Measurements from ENCODE around the gene NUB1.

The NUB1 gene

DNA sequence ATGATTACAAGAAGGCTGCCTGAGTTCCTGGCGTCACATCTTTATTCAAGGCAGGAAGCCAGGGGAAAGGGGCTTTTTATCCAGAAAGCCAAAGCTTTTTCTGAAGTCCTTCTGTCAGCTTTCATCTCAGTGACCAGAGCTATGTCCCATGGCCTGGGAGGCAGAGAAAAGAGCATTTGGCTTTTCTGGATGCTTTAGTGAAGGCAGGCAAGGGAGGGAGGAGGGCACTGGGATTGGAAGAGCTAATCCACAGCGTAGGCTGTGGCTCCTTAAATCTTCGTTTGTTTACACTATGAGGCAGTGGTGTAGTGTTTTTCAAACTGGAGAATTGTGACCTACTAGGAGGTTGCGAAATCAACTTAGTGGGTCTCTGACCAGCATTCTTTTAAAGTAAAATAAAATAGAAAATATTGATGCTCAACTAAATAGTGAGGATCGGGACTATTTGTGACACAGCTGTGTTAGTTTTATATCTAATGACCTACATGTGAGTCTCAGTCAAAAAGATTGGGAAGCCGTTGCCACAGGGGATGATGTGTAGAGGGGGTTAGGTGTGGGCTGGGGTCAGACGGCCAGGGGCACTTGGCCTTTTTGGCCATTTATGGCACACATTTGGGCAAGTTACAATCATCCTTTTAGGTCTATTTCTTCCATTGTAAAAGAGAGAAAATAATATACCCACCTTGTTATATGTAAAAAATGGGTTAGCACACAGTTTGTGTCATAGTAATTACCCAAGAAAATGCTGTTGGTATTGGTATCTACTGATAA, 84.2 kb downstream of the NUB1 start:
- TF ChIP-seq, protein P1, sequence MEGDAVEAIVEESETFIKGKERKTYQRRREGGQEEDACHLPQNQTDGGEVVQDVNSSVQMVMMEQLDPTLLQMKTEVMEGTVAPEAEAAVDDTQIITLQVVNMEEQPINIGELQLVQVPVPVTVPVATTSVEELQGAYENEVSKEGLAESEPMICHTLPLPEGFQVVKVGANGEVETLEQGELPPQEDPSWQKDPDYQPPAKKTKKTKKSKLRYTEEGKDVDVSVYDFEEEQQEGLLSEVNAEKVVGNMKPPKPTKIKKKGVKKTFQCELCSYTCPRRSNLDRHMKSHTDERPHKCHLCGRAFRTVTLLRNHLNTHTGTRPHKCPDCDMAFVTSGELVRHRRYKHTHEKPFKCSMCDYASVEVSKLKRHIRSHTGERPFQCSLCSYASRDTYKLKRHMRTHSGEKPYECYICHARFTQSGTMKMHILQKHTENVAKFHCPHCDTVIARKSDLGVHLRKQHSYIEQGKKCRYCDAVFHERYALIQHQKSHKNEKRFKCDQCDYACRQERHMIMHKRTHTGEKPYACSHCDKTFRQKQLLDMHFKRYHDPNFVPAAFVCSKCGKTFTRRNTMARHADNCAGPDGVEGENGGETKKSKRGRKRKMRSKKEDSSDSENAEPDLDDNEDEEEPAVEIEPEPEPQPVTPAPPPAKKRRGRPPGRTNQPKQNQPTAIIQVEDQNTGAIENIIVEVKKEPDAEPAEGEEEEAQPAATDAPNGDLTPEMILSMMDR (IDR thresholded peaks at IDR 0.05; ENCODE audit: control insufficient read depth, insufficient read depth, low read depth, low read length, missing control alignments), result no peak
- DNase-seq (ENCODE audit: low read depth), result peak; percentile 77
- no peak overlapping the region for H3K4me3 ChIP-seq (ENCODE audit: control insufficient read depth, low read depth, low read length)

DNA sequence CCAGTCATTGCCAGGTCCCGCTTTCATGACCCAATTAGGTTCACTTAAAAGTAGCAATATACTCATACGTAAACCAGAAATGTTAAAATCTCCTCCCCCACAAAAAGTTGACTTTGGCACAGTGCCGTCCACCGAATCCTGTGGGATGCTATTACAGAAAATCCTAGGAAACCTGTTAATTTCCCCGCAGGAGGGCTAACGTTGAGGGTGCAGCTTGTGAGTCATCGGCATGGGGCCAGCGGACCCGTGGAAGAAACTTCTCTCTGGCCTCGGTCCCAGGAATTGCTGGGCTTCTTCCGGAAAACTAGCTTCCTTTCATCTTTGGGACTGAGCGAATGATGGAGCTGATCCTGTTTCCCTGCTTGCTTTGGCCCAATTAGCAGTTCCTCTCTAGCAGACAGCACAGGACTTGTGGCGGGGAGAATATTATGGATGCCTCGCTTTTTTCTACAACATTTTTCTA, 84.9 kb downstream of the NUB1 start:
- peak; percentile 81 for DNase-seq (ENCODE audit: low read depth)
- TF ChIP-seq, protein P1 (IDR thresholded peaks at IDR 0.05; ENCODE audit: control insufficient read depth, insufficient read depth, low read depth, low read length, missing control alignments), result no peak
- H3K4me3 ChIP-seq (ENCODE audit: control insufficient read depth, low read depth, low read length), result no peak overlapping the region

DNA sequence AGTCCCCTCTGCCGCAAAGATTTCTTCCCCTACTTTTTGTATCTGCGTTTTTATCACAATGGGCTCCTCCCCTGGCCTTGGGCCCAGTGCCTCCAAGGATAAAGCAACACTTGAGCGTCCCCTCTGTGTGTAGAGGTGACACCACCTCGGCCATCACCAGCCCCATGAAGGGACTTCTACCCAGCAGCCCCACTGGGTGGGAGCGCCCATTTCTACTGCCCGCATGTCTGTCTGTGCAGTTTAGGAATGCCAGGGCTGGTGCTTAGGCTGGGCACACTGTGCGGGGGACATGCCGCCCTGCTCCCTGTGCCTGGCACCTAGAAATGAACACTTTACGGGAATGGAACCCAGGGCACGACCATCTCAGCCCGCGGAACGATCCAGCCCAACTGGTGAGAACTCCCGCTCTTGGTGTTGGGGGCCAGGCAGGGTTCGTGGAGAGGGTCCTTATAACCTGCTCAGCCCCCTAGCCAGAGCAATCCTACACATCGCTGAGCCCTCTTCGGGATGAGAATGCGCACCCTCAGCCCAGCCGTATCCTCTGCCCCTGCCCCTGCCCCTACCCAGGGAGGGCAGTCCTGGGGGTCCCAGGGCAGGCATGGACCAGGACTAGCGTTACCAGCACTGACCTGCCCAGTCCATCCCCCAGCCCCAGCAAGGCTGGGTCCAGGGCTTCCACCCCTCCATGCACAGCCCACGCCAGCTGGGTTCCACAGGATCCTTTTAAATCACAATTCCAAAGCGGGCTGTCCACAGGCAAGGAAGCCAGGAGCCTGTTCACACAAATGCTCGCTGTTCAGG, 85.5 kb downstream of the NUB1 start:
- DNase-seq (ENCODE audit: low read depth), result no peak
- TF ChIP-seq, protein P1 (IDR thresholded peaks at IDR 0.05; ENCODE audit: control insufficient read depth, insufficient read depth, low read depth, low read length, missing control alignments), result no peak
- no peak overlapping the region for H3K4me3 ChIP-seq (ENCODE audit: control insufficient read depth, low read depth, low read length)

DNA sequence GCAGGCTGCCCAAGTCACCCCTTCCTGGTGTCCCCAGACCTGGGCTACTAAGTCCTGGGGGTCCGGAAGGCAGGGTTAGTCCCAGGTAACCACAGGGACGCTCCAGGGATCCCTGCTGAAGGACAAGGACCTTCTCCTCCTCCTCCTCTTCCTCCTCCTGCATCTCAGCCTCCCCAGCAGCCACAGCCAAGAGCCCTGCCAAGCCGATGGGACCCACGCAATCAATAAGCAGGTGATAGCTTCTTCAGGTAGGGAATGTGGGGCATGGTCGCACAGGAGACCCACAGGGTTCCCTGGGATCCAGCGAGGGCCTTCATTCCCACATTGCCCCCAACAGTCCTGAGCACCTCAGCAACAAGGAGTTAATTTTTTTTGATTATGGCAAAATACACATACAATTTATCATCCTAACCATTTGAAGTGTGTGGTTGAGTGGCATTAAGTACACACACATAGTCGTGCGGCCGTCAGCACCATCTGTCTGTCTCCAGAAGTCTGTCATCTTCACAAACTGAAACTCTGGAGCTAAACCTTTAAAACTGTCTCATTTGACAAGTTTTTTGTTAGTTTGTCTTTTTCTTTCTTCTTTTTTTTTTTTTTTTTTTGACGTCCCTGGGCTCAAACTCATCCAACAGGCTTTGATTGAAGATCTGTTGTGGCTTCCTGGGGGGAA, 86.2 kb downstream of the NUB1 start:
- no peak for DNase-seq (ENCODE audit: low read depth)
- TF ChIP-seq, protein P1 (IDR thresholded peaks at IDR 0.05; ENCODE audit: control insufficient read depth, insufficient read depth, low read depth, low read length, missing control alignments), result no peak
- no peak overlapping the region for H3K4me3 ChIP-seq (ENCODE audit: control insufficient read depth, low read depth, low read length)

Measured in AG09309 (cell line).